Fibroblast of the aortic adventitia (primary cell): ENCODE data around the gene MMP15. TPM values are rescaled to one million over a fixed set of nuclear protein-coding genes. Genes with fewer than 3 reads are reported as not detected.
"Not testable (repeated sequence)": the region's sequence is repeated elsewhere in the genome, so short reads cannot be mapped to it uniquely, and the experiment has no call there.

Experiments
- DNase-seq: peaks from one replicate; pipeline ENCODE4 v3.0.0-alpha.2; 2010; ENCODE audit warnings: low read depth
- H3K4me3 ChIP-seq: 2 replicates; pipeline ENCODE4 v1.5.1; 2011; ENCODE audit warnings: low read depth, mild to moderate bottlenecking, control low read depth, low read length, moderate library complexity
- CTCF ChIP-seq: IDR thresholded peaks from 2 replicates; pipeline ENCODE4 v1.5.1; 2011; ENCODE audit warnings: mild to moderate bottlenecking, low read length, control low read depth, inconsistent platforms; ENCODE audit not compliant: insufficient read depth
- total RNA-seq: library from RNA; depleted of rRNA; stranded (reverse); fragments of >200 nt; gene quantifications from 2 replicates; pipeline ENCODE4 v1.2.3, GENCODE V29; 2012; ENCODE audit warnings: low replicate concordance

Gene MMP15
- total RNA-seq, 1 donor, result 2.4 TPM

- no peak overlapping the region for H3K4me3 ChIP-seq
- no peak for TF ChIP-seq CTCF
- DNase-seq, result no peak
Measured at GRCh38 chr16:58076514-58076913, 51.0 kb downstream of the MMP15 start.

GRCh38 chr16:58077796-58078195 is 52.2 kb downstream of the MMP15 start:
- no peak overlapping the region for H3K4me3 ChIP-seq
- no peak for DNase-seq
- TF ChIP-seq CTCF, result no peak

- not testable (repeated sequence) for DNase-seq, H3K4me3 ChIP-seq
Measured at GRCh38 chr16:58080657-58081056, 55.1 kb downstream of the MMP15 start.

GRCh38 chr16:58082381-58082780 is 56.8 kb downstream of the MMP15 start:
- H3K4me3 ChIP-seq, result no peak overlapping the region
- no peak for DNase-seq

GRCh38 chr16:58084635-58085034 is 59.1 kb downstream of the MMP15 start:
- no peak for DNase-seq
- no peak for TF ChIP-seq CTCF

More at GRCh38 chr16:58082381-58082780, 56.8 kb downstream of the MMP15 start:
- TF ChIP-seq CTCF, result no peak

GRCh38 chr16:58085171-58085570 is 59.6 kb downstream of the MMP15 start:
- H3K4me3 ChIP-seq, result no peak overlapping the region
- DNase-seq, result no peak
- no peak for TF ChIP-seq CTCF

More at GRCh38 chr16:58084635-58085034, 59.1 kb downstream of the MMP15 start:
- H3K4me3 ChIP-seq, result no peak overlapping the region

GRCh38 chr16:58085584-58086251 is 60.2 kb downstream of the MMP15 start:
- TF ChIP-seq CTCF, result no peak
- no peak for DNase-seq
- no peak overlapping the region for H3K4me3 ChIP-seq
